ENCODE results near the gene B3GNT8.
A peak's percentile ranks its signal among the peaks of the same experiment; 100 is the strongest.

B3GNT8 gene

DNA sequence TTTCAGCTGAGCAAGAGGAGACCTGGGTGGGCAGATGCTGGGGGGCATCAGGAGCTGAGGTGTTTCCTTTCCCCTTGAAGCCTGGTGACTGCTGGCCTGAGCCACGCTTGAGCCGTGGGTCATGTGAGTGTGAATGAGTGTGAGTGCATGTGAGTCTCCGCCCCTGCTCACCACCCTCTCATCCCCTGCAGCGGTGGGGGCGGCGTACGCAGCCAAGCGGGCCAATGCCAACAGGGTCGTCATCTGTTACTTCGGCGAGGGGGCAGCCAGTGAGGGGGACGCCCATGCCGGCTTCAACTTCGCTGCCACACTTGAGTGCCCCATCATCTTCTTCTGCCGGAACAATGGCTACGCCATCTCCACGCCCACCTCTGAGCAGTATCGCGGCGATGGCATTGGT, 5.2 kb downstream of the B3GNT8 start:
- TF ChIP-seq CTCF (IDR thresholded peaks at IDR 0.05) = no peak
- H3K4me3 ChIP-seq = no peak overlapping the region
- H3K27ac ChIP-seq = no peak overlapping the region
- DNase-seq (ENCODE audit: low spot score) = no peak

GRCh38 chr19:41421314-41421713, 5.9 kb downstream of the B3GNT8 start:
- no peak for DNase-seq (ENCODE audit: low spot score)
- Histone ChIP-seq H3K4me3 (no peak overlapping the region), H3K27ac (peak overlapping the region in 1 of 2 donors; percentile 37)
- no peak for TF ChIP-seq CTCF (IDR thresholded peaks at IDR 0.05)

DNA sequence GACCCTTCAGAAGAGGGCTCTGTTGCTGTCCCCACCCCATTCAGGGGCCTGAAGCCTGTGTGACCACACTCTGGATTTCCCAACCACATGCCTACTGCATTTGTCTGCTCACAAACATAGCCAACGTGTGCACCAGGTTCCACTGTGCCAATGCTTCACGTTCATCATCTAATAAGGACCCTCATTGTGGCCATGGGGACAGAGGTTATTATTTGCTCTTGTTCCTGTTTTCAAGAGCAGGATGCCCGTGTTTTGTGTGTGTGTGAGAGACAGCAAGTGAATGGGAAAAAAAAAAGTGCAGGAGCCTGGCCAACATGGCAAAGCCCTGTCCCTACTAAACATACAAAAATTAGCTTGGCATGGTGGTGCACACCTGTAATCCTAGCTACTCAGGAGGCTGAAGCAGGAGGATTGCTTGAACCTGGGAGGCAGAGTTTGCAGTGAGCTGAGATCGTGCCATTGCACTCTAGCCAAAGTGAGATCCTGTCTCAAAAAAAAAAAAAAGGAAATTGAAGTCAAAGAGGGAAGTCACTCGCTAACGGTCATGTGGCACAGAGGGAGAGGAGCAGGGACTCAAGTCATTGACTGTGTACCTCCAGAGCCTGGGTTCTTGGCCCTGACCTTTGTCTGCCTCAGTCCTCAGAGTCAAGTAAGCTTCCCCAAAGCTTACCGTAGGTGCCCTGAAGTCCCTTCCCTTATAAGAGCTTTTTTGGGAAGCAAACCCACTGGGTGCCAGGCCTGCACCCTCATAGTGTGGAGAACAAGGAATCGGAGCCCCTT, 6.9 kb downstream of the B3GNT8 start:
- TF ChIP-seq CTCF (IDR thresholded peaks at IDR 0.05) = no peak
- no peak for DNase-seq (ENCODE audit: low spot score)
- H3K4me3 ChIP-seq = no peak overlapping the region
- H3K27ac ChIP-seq = peak overlapping the region in 1 of 2 donors; percentile 37

GRCh38 chr19:41416194-41416674, 10.9 kb downstream of the B3GNT8 start:
- H3K27ac ChIP-seq = no peak overlapping the region
- no peak overlapping the region for H3K4me3 ChIP-seq
- no peak for DNase-seq (ENCODE audit: low spot score)
- TF ChIP-seq CTCF (IDR thresholded peaks at IDR 0.05) = no peak

DNA sequence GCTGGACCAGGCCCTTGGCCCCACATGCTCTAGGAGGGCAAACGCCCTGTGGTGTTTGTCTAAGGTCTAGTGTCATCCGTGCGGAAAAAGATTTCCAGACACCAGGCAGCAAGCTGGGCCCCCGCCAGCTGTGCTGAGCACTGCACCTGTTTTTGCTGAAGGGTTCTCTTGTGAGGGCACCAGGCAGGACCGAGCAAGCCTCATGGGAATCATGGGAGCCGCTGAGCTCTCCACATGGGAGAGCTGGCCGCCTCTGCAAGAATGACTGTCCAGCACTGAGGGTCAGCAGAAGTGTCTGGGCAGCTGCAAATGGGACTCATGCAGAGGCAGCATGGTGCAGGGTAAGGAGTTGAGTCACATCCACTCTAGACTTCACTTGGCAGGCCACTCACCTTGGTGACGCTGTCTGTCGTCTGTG, 12.0 kb downstream of the B3GNT8 start:
- DNase-seq (ENCODE audit: low spot score) = no peak
- Histone ChIP-seq H3K27ac (no peak overlapping the region), H3K4me3 (no peak overlapping the region)
- TF ChIP-seq CTCF (IDR thresholded peaks at IDR 0.05) = no peak

GRCh38 chr19:41414461-41414860, 12.7 kb downstream of the B3GNT8 start:
- H3K27ac ChIP-seq = no peak overlapping the region
- no peak overlapping the region for H3K4me3 ChIP-seq
- no peak for DNase-seq (ENCODE audit: low spot score)
- TF ChIP-seq CTCF (IDR thresholded peaks at IDR 0.05) = no peak

- no peak for TF ChIP-seq CTCF (IDR thresholded peaks at IDR 0.05)
- no peak for DNase-seq (ENCODE audit: low spot score)
- Histone ChIP-seq H3K27ac (no peak overlapping the region), H3K4me3 (no peak overlapping the region)
Observed at GRCh38 chr19:41413947-41414346, 13.2 kb downstream of the B3GNT8 start.

Data from coronary artery (tissue), 2 donors.